K562 (cell line): ENCODE results near the gene AMIGO1. TPM values are rescaled to one million over a fixed set of nuclear protein-coding genes. Genes with fewer than 3 reads are reported as not detected.

ENCODE experiments used
- CLOCK ChIP-seq: fragments of 250-450 bp; sonication (Bioruptor Pico); IDR thresholded peaks from 2 replicates; pipeline ENCODE4 v1.4.0; 2020; ENCODE audit warnings: mild to moderate bottlenecking, moderate library complexity, borderline replicate concordance
- DPF2 ChIP-seq: fragments of 450-650 bp; IDR thresholded peaks from 2 replicates; pipeline ENCODE4 v1.6.1; 2016
- FIP1L1 ChIP-seq: fragments of 200-400 bp; formaldehyde crosslinking; IDR thresholded peaks from 2 replicates; pipeline ENCODE4 v1.6.1; 2018; ENCODE audit warnings: mild to moderate bottlenecking, low read depth, low read length; ENCODE audit not compliant: poor library complexity, severe bottlenecking
- FOXK2 ChIP-seq, 2 experiments: fragments of 450-650 bp; IDR thresholded peaks in 1 of 2; conservative IDR thresholded peaks in 1 of 2; 2 replicates each; pipeline ENCODE4 v1.6.1; 2016; ENCODE audit warnings: low read depth in 2 of 2, mild to moderate bottlenecking in 1 of 2
- GTF3C2 ChIP-seq: IDR thresholded peaks from 3 replicates; pipeline ENCODE4 v1.6.1; 2011; ENCODE audit warnings: borderline replicate concordance, mild to moderate bottlenecking, moderate library complexity; ENCODE audit not compliant: insufficient read length; ENCODE audit errors: extremely low read depth
- HOXB6 ChIP-seq: fragments of 250-450 bp; sonication (Bioruptor Pico); IDR thresholded peaks from 2 replicates; pipeline ENCODE4 v1.5.1; 2022; ENCODE audit warnings: mild to moderate bottlenecking, borderline replicate concordance
- NONO ChIP-seq, 2 experiments: fragments of 200-400 bp in 1 of 2; fragments of 450-650 bp in 1 of 2; formaldehyde crosslinking in 1 of 2; IDR thresholded peaks; 2 replicates each; pipeline ENCODE4 v1.6.1; 2017; ENCODE audit warnings: low read depth in 2 of 2, mild to moderate bottlenecking in 2 of 2, moderate library complexity in 2 of 2, low read length in 1 of 2
- SMARCA5 ChIP-seq: fragments of 450-650 bp; IDR thresholded peaks from 2 replicates; pipeline ENCODE4 v1.6.1; 2016
- SP1 ChIP-seq: sonication (generic); formaldehyde crosslinking; IDR thresholded peaks from 2 replicates; pipeline ENCODE4 v1.8.1; 2022; ENCODE audit warnings: mild to moderate bottlenecking, missing genetic modification reagents
- TAL1 ChIP-seq: fragments of 450-650 bp; IDR thresholded peaks from 2 replicates; pipeline ENCODE4 v1.6.1; 2016; ENCODE audit warnings: mild to moderate bottlenecking
- TEAD4 ChIP-seq, 2 experiments: sonication (generic) in 1 of 2; formaldehyde crosslinking in 1 of 2; IDR thresholded peaks; 2 replicates each; pipeline versions ENCODE4 v1.6.1 to v1.8.0; 2012 to 2022; ENCODE audit warnings: borderline replicate concordance in 1 of 2, inconsistent platforms in 1 of 2, low read length in 1 of 2, mild to moderate bottlenecking in 1 of 2, missing genetic modification reagents in 1 of 2
- U2AF1 ChIP-seq: fragments of 200-400 bp; formaldehyde crosslinking; optimal IDR thresholded peaks from 2 replicates; pipeline ENCODE3; 2017; ENCODE audit warnings: mild to moderate bottlenecking, low read depth, low read length, moderate library complexity
- VEZF1 ChIP-seq: fragments of 200-800 bp; sonication (Bioruptor generic); IDR thresholded peaks from 2 replicates; pipeline ENCODE4 v1.6.1; 2017; ENCODE audit warnings: missing genetic modification characterization, missing compliant biosample characterization
- ZBTB34 ChIP-seq: fragments of 250-450 bp; sonication (Bioruptor Pico); IDR thresholded peaks from 2 replicates; pipeline ENCODE4 v1.8.0; 2021; ENCODE audit warnings: mild to moderate bottlenecking, moderate library complexity
- ZNF143 ChIP-seq: sonication (generic); formaldehyde crosslinking; IDR thresholded peaks from 2 replicates; pipeline ENCODE4 v1.9.0; 2022; ENCODE audit warnings: mild to moderate bottlenecking, missing genetic modification reagents
- ZNF280A ChIP-seq: fragments of 450-650 bp; IDR thresholded peaks from 2 replicates; pipeline ENCODE4 v1.6.1; 2018; ENCODE audit warnings: mild to moderate bottlenecking, low read depth; ENCODE audit not compliant: partially characterized antibody
- polyA plus RNA-seq, 8 experiments: library from polyadenylated mRNA; depleted of rRNA in 4 of 8; stranded (reverse) in 5 of 8; unstranded in 3 of 8; fragments of >200 nt; fragmentation: Nextera tagmentation in 2 of 8; fragmentation: Illumina TruSeq in 1 of 8; extraction: Ambion mirVana in 2 of 8; extraction: Trizol in 1 of 8; gene quantifications; 2 replicates each; pipeline versions ENCODE4 v1.2.1 to v1.2.3, GENCODE V29; 2011 to 2014; ENCODE audit warnings: inconsistent platforms in 1 of 8, missing spikeins in 1 of 8
- total RNA-seq, 7 experiments: library from RNA; depleted of rRNA in 6 of 7; stranded (reverse); fragments of >200 nt in 6 of 7; fragmentation: Illumina TruSeq in 2 of 7; extraction: Trizol in 2 of 7; gene quantifications; 2 replicates each; pipeline versions ENCODE4 v1.2.1 to v1.2.3, GENCODE V29; 2011 to 2021; ENCODE audit warnings: low replicate concordance in 1 of 7

Gene AMIGO1
- total and polyA plus RNA-seq, 9 of the 15 experiments (the other 6 are each of a cell fraction or from before 2014, with no cell fraction given) = 0.24 to 1.0 (median 0.54) TPM

GRCh38 chr1:109493805-109494539, 15.6 kb downstream of the AMIGO1 start, which contains the start of gene CYB561D1 (continued):
- no peak for TF ChIP-seq CLOCK
- no peak for TF ChIP-seq ZNF143 (CRISPR knock-in tag)
- TF ChIP-seq DPF2 = peak; percentile 35; the same call in 1 of the 2 replicates
- peak; percentile 87 for TF ChIP-seq FIP1L1
- TF ChIP-seq SMARCA5 = no peak
- peak in 1 of 2 experiments; percentile 78; a peak in 1 of 4 replicates for TF ChIP-seq NONO (IDR thresholded peaks at IDR 0.05; ENCODE audit: low read depth in 2 of 2, low read length in 1 of 2)
- no peak for TF ChIP-seq ZBTB34
- no peak for TF ChIP-seq HOXB6
- peak; percentile 84 for TF ChIP-seq SP1
- no peak for TF ChIP-seq U2AF1
- TF ChIP-seq TEAD4 (IDR thresholded peaks at IDR 0.05; ENCODE audit: low read length) = no peak
- no peak for TF ChIP-seq TEAD4 (CRISPR knock-in tag; IDR thresholded peaks at IDR 0.05; ENCODE audit: borderline replicate concordance)
- peak; percentile 68 for TF ChIP-seq VEZF1 (CRISPR knock-in tag)
- TF ChIP-seq TAL1 = peak; percentile 22; the same call in 1 of the 2 replicates
- no peak for TF ChIP-seq ZNF280A
- TF ChIP-seq GTF3C2 = no peak
- TF ChIP-seq FOXK2 (conservative IDR thresholded peaks at IDR 0.05 in 1 of 2, IDR thresholded peaks at IDR 0.05 in 1 of 2; ENCODE audit: low read depth in 2 of 2) = peak; percentile 51 to 61; a peak in 1 of 4 replicates
